GM12878 (cell line): ENCODE data around the gene OSBPL10.

Experiments
- CTCF ChIP-seq, 3 experiments: IDR thresholded peaks in 2 of 3; conservative IDR thresholded peaks in 1 of 3; 2 replicates each; pipeline ENCODE4 v1.5.1; 2011; ENCODE audit warnings: low read depth in 3 of 3, low read length in 3 of 3, mild to moderate bottlenecking in 3 of 3, control low read depth in 2 of 3, moderate library complexity in 2 of 3, inconsistent platforms in 1 of 3, mixed read lengths in 1 of 3; ENCODE audit not compliant: control insufficient read depth in 2 of 3, insufficient read depth in 1 of 3; ENCODE audit errors: extremely low read depth in 1 of 3
- FOXK2 ChIP-seq: fragments of 450-650 bp; IDR thresholded peaks from 2 replicates; pipeline ENCODE4 v1.6.1; 2017; ENCODE audit warnings: mild to moderate bottlenecking, moderate library complexity
- JUND ChIP-seq: IDR thresholded peaks from 2 replicates; pipeline ENCODE4 v1.6.1; 2012; ENCODE audit warnings: low read depth, mild to moderate bottlenecking, low read length, improper control_type of control experiment, moderate library complexity
- MAX ChIP-seq: IDR thresholded peaks from 2 replicates; pipeline ENCODE4 v1.6.1; 2012; ENCODE audit warnings: low read depth, low read length, improper control_type of control experiment
- POLR2AphosphoS5 ChIP-seq: IDR thresholded peaks from 2 replicates; pipeline ENCODE4 v1.6.1; 2011; ENCODE audit warnings: mild to moderate bottlenecking, low read length, inconsistent platforms
- RB1 ChIP-seq: fragments of 450-650 bp; formaldehyde crosslinking; IDR thresholded peaks from 2 replicates; pipeline ENCODE4 v1.6.1; 2017; ENCODE audit warnings: mild to moderate bottlenecking, borderline replicate concordance
- REST ChIP-seq: IDR thresholded peaks from 2 replicates; pipeline ENCODE4 v1.6.1; 2012; ENCODE audit warnings: mild to moderate bottlenecking, low read depth, low read length
- USF1 ChIP-seq: IDR thresholded peaks from 2 replicates; pipeline ENCODE4 v1.6.1; 2011; ENCODE audit warnings: borderline replicate concordance, low read depth, mild to moderate bottlenecking, moderate library complexity, mixed read lengths, low read length; ENCODE audit not compliant: insufficient read depth; ENCODE audit errors: extremely low read length
- ZNF24 ChIP-seq: fragments of 450-650 bp; IDR thresholded peaks from 2 replicates; pipeline ENCODE4 v1.6.1; 2017; ENCODE audit warnings: antibody characterized with exemption, mild to moderate bottlenecking

GRCh38 chr3:32000877-32001276 is 19.8 kb upstream of the OSBPL10 start:
- TF ChIP-seq POLR2AphosphoS5 (no peak), RB1 (no peak), REST (no peak), USF1 (no peak), MAX (no peak), ZNF24 (no peak), FOXK2 (no peak), CTCF (IDR thresholded peaks at IDR 0.05 in 2 of 3, conservative IDR thresholded peaks at IDR 0.05 in 1 of 3; ENCODE audit: control insufficient read depth in 2 of 3, extremely low read depth in 1 of 3, insufficient read depth in 1 of 3, low read depth in 3 of 3, low read length in 3 of 3) (no peak), JUND (no peak)
